Astrocyte (in vitro differentiated cells and primary cell): ENCODE data around the gene MRFAP1. TPM values are rescaled to one million over a fixed set of nuclear protein-coding genes. Genes with fewer than 3 reads are reported as not detected.

Source experiments
- DNase-seq: peaks from one replicate; pipeline ENCODE4 v3.0.0-alpha.2; 2010; ENCODE audit warnings: low read depth
- FAIRE-seq: peaks from 2 replicates; lab custom pipeline; 2011; peaks lifted over from hg19 to GRCh38; lab: Jason Lieb, UNC
- H2AFZ ChIP-seq: 2 replicates; pipeline ENCODE4 v1.6.0; 2012; ENCODE audit warnings: low read depth, low read length, inconsistent platforms
- H3K27ac ChIP-seq: 2 replicates; pipeline ENCODE4 v1.5.1; 2011; ENCODE audit warnings: low read depth, low read length, inconsistent platforms
- H3K27me3 ChIP-seq: 2 replicates; pipeline ENCODE4 v1.6.0; 2011; ENCODE audit warnings: low read length, inconsistent platforms; ENCODE audit not compliant: insufficient read depth
- H3K36me3 ChIP-seq: 2 replicates; pipeline ENCODE4 v1.5.1; 2011; ENCODE audit warnings: low read length, inconsistent platforms; ENCODE audit not compliant: insufficient read depth
- H3K4me1 ChIP-seq: 2 replicates; pipeline ENCODE4 v1.5.1; 2011; ENCODE audit warnings: low read length, inconsistent platforms; ENCODE audit not compliant: insufficient read depth
- H3K4me2 ChIP-seq: 2 replicates; pipeline ENCODE4 v1.6.0; 2012; ENCODE audit warnings: low read length, inconsistent platforms
- H3K4me3 ChIP-seq: 2 replicates; pipeline ENCODE4 v1.5.1; 2011; ENCODE audit warnings: low read depth, mild to moderate bottlenecking, low read length, inconsistent platforms; ENCODE audit not compliant: insufficient read depth
- H3K79me2 ChIP-seq: 2 replicates; pipeline ENCODE4 v1.6.0; 2012; ENCODE audit warnings: mild to moderate bottlenecking, low read length, inconsistent platforms; ENCODE audit not compliant: insufficient read depth
- H3K9ac ChIP-seq: 2 replicates; pipeline ENCODE4 v1.6.0; 2012; ENCODE audit warnings: mild to moderate bottlenecking, low read length, inconsistent platforms
- H3K9me3 ChIP-seq: 2 replicates; pipeline ENCODE4 v1.5.1; 2012; ENCODE audit warnings: low read depth, mild to moderate bottlenecking, low read length, inconsistent platforms; ENCODE audit not compliant: insufficient read depth
- H4K20me1 ChIP-seq: 2 replicates; pipeline ENCODE4 v1.6.0; 2012; ENCODE audit warnings: low read length, inconsistent platforms; ENCODE audit not compliant: insufficient read depth
- H3K27ac Mint-ChIP-seq: one replicate; pipeline ENCODE4 v1.8.0; 2021; ENCODE audit warnings: mild to moderate bottlenecking, mixed read lengths; ENCODE audit not compliant: unreplicated experiment
- H3K27me3 Mint-ChIP-seq: one replicate; pipeline ENCODE4 v1.8.0; 2021; ENCODE audit warnings: low read depth, mixed read lengths; ENCODE audit not compliant: unreplicated experiment
- H3K36me3 Mint-ChIP-seq: one replicate; pipeline ENCODE4 v1.8.0; 2021; ENCODE audit warnings: low read depth, mixed read lengths; ENCODE audit not compliant: unreplicated experiment
- H3K4me1 Mint-ChIP-seq: one replicate; pipeline ENCODE4 v1.8.0; 2021; ENCODE audit warnings: low read depth, mixed read lengths; ENCODE audit not compliant: unreplicated experiment
- H3K4me3 Mint-ChIP-seq: one replicate; pipeline ENCODE4 v1.8.0; 2021; ENCODE audit warnings: mild to moderate bottlenecking, moderate library complexity, mixed read lengths; ENCODE audit not compliant: unreplicated experiment
- H3K9me3 Mint-ChIP-seq: one replicate; pipeline ENCODE4 v1.8.0; 2021; ENCODE audit warnings: mild to moderate bottlenecking, mixed read lengths; ENCODE audit not compliant: unreplicated experiment
- EZH2 ChIP-seq: IDR thresholded peaks from 2 replicates; pipeline ENCODE4 v1.6.1; 2012; ENCODE audit warnings: mild to moderate bottlenecking, low read length, inconsistent platforms; ENCODE audit not compliant: insufficient read depth
- total RNA-seq: library from RNA; stranded (reverse); gene quantifications from 2 replicates; pipeline ENCODE4 v1.2.1, GENCODE V29; 2021
- TF ChIP-seq, protein P1 (sequence below): IDR thresholded peaks from 2 replicates; pipeline ENCODE4 v1.5.1; 2011; ENCODE audit warnings: low read depth, mild to moderate bottlenecking, inconsistent platforms, low read length, moderate library complexity; ENCODE audit not compliant: insufficient read depth

Gene MRFAP1
- total RNA-seq, 1 donor from 2014 or later: 278 TPM

DNA sequence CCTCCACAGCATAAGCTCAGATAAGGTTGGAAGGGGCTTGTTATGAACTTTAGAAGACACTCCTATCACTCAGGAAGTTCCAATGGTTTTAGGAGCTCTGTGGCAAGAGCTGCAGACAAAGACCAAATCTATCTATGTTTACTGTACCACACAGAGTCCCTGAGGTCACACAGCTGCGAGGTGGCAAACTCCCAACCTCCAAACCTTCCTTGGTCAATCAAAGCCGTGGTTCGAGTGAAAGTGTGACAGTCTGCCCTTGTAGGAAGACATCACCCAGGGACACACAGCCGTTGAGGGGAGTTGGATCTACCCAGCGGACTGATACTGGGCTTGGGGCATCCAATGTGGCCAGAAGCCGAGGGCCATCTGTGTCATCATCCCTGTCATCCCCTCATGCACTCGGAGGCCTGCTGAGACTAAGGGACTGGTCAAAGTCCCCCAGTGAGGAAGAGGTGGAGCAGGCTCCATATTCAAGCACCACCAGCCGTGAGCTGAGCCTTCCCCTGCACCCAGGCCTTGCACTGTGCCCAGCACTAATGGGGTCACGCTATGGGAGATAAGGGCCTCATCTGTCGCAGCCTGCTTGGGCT lies 38.7 kb upstream of the MRFAP1 start:
- H3K27ac ChIP-seq: no peak overlapping the region
- no peaks in the 10 kb centered on the region for H3K27me3 ChIP-seq
- no peak for FAIRE-seq
- no peaks in the 10 kb centered on the region for H3K79me2 ChIP-seq
- Mint-ChIP-seq H3K36me3 (peaks cover 39% of the 10 kb centered on the region), H3K9me3 (peaks cover 8% of the 10 kb centered on the region), H3K4me1 (no peaks in the 10 kb centered on the region), H3K27me3 (no peaks in the 10 kb centered on the region), H3K4me3 (no peak overlapping the region), H3K27ac (no peak overlapping the region)
- H3K9ac ChIP-seq: no peak overlapping the region
- H3K9me3 ChIP-seq: peaks cover 8% of the 10 kb centered on the region
- H3K4me2 ChIP-seq: no peak overlapping the region
- DNase-seq: no peak
- no peak for TF ChIP-seq EZH2
- H4K20me1 ChIP-seq: no peaks in the 10 kb centered on the region
- no peak overlapping the region for H3K4me3 ChIP-seq
- H3K36me3 ChIP-seq: no peaks in the 10 kb centered on the region
- H2AFZ ChIP-seq: no peak overlapping the region
- no peaks in the 10 kb centered on the region for H3K4me1 ChIP-seq

DNA sequence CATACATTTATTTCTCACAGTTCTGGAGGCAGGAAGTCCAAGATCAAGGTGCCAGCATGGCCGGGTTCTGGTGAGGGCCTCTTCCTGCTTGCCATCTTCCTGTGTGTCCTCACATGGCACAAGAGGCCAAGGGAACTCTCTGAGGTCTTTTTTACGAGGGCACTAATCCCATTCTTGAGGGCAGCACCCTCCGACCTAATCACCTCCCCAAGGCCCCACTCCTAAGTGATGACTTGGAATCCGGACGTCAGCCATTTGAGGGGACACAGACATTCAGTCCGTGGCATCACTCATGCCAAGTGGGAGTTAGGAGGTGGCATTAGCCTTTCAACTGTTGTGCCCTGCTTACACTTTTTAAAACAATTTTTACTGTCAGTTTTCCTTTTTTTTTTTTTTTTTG lies 38.2 kb upstream of the MRFAP1 start:
- Mint-ChIP-seq H3K27me3 (no peaks in the 10 kb centered on the region), H3K4me1 (no peaks in the 10 kb centered on the region), H3K4me3 (no peak overlapping the region), H3K27ac (no peak overlapping the region), H3K36me3 (peaks cover 41% of the 10 kb centered on the region), H3K9me3 (peaks cover 8% of the 10 kb centered on the region)
- no peaks in the 10 kb centered on the region for H4K20me1 ChIP-seq
- H3K4me3 ChIP-seq: no peak overlapping the region
- H3K9me3 ChIP-seq: peaks cover 8% of the 10 kb centered on the region
- no peaks in the 10 kb centered on the region for H3K27me3 ChIP-seq
- no peaks in the 10 kb centered on the region for H3K36me3 ChIP-seq
- FAIRE-seq (no peak), DNase-seq (no peak)
- no peaks in the 10 kb centered on the region for H3K79me2 ChIP-seq
- no peak for TF ChIP-seq EZH2
- H3K9ac ChIP-seq: no peak overlapping the region
- no peak overlapping the region for H3K27ac ChIP-seq
- no peak overlapping the region for H2AFZ ChIP-seq
- no peak overlapping the region for H3K4me2 ChIP-seq
- H3K4me1 ChIP-seq: no peaks in the 10 kb centered on the region

GRCh38 chr4:6603128-6603527 lies 37.4 kb upstream of the MRFAP1 start:
- H3K27me3 Mint-ChIP-seq: no peaks in the 10 kb centered on the region
- no peaks in the 10 kb centered on the region for H3K79me2 ChIP-seq
- H4K20me1 ChIP-seq: no peaks in the 10 kb centered on the region
- DNase-seq (no peak), FAIRE-seq (no peak)
- no peak overlapping the region for H2AFZ ChIP-seq
- no peaks in the 10 kb centered on the region for H3K36me3 ChIP-seq
- H3K9me3 Mint-ChIP-seq: peaks cover 8% of the 10 kb centered on the region
- peaks cover 45% of the 10 kb centered on the region for H3K36me3 Mint-ChIP-seq
- no peak overlapping the region for H3K27ac ChIP-seq
- no peaks in the 10 kb centered on the region for H3K4me1 Mint-ChIP-seq
- H3K27me3 ChIP-seq: no peaks in the 10 kb centered on the region
- H3K4me2 ChIP-seq: no peak overlapping the region
- H3K4me3 ChIP-seq: no peak overlapping the region
- TF ChIP-seq EZH2: no peak
- TF ChIP-seq, protein P1, sequence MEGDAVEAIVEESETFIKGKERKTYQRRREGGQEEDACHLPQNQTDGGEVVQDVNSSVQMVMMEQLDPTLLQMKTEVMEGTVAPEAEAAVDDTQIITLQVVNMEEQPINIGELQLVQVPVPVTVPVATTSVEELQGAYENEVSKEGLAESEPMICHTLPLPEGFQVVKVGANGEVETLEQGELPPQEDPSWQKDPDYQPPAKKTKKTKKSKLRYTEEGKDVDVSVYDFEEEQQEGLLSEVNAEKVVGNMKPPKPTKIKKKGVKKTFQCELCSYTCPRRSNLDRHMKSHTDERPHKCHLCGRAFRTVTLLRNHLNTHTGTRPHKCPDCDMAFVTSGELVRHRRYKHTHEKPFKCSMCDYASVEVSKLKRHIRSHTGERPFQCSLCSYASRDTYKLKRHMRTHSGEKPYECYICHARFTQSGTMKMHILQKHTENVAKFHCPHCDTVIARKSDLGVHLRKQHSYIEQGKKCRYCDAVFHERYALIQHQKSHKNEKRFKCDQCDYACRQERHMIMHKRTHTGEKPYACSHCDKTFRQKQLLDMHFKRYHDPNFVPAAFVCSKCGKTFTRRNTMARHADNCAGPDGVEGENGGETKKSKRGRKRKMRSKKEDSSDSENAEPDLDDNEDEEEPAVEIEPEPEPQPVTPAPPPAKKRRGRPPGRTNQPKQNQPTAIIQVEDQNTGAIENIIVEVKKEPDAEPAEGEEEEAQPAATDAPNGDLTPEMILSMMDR: no peak
- peaks cover 8% of the 10 kb centered on the region for H3K9me3 ChIP-seq
- H3K4me3 Mint-ChIP-seq: no peak overlapping the region
- no peak overlapping the region for H3K27ac Mint-ChIP-seq
- no peaks in the 10 kb centered on the region for H3K4me1 ChIP-seq
- H3K9ac ChIP-seq: no peak overlapping the region
